IMR-90 (cell line): ENCODE results near the gene RBM46. TPM values are rescaled to one million over a fixed set of nuclear protein-coding genes. Genes with fewer than 3 reads are reported as not detected.

Experiments used
- ATAC-seq: fragments of 200-7000 bp; cut with Tn5 transposase; 2 replicates; pipeline ENCODE4 v1.9.1; 2020; ENCODE audit warnings: low read depth, mild to moderate bottlenecking, moderate library complexity
- BruUV-seq: library from RNA; stranded (reverse); fragments of 400-500 nt; replicated peaks from 2 replicates; lab custom pipeline; 2021; lab: Mats Ljungman, UMichigan
- CTCF ChIA-PET: fragments of 300-600 bp; formaldehyde crosslinking; extraction: SDS; loops from one replicate; lab custom pipeline; 2021; ENCODE audit warnings: antibody characterized with exemption; lab: Yijun Ruan, JAX
- POLR2A ChIA-PET: fragments of 300-600 bp; sonication (Branson Sonifier 250); formaldehyde crosslinking; loops from one replicate; lab custom pipeline; 2022; ENCODE audit warnings: antibody characterized with exemption; ENCODE audit not compliant: unreplicated experiment; lab: Charles Lee
- DNase-seq: peaks from one replicate; pipeline ENCODE4 v3.0.0; 2013
- H2AFZ ChIP-seq: replicated peaks from 2 replicates; pipeline ENCODE3; 2013; ENCODE audit warnings: low read length, mild to moderate bottlenecking; ENCODE audit not compliant: poor library complexity
- H2AK5ac ChIP-seq: 2 replicates; pipeline ENCODE4 v1.6.1; 2013; ENCODE audit warnings: low read depth, low read length, inconsistent platforms
- H2AK9ac ChIP-seq: replicated peaks from 2 replicates; pipeline ENCODE3; 2013; ENCODE audit warnings: mild to moderate bottlenecking, low read depth, low read length, moderate library complexity; ENCODE audit not compliant: poor library complexity
- H2BK120ac ChIP-seq: 2 replicates; pipeline ENCODE4 v1.6.1; 2013; ENCODE audit warnings: low read depth, low read length, inconsistent platforms
- H2BK15ac ChIP-seq: 3 replicates; pipeline ENCODE4 v1.6.1; 2013; ENCODE audit warnings: low read depth, low read length, inconsistent platforms
- H2BK20ac ChIP-seq: 2 replicates; pipeline ENCODE4 v1.6.1; 2013; ENCODE audit warnings: low read depth, mild to moderate bottlenecking, inconsistent platforms, low read length, moderate library complexity
- H2BK5ac ChIP-seq: 2 replicates; pipeline ENCODE4 v1.6.1; 2013; ENCODE audit warnings: mild to moderate bottlenecking, low read depth, low read length, inconsistent platforms; ENCODE audit not compliant: poor library complexity, severe bottlenecking
- H3K14ac ChIP-seq: replicated peaks from 2 replicates; pipeline ENCODE4 v1.6.1; 2013; ENCODE audit warnings: low read depth, low read length, inconsistent platforms
- H3K18ac ChIP-seq: 2 replicates; pipeline ENCODE4 v1.6.1; 2013; ENCODE audit warnings: low read depth, low read length, control low read depth
- H3K23ac ChIP-seq: 2 replicates; pipeline ENCODE4 v1.6.1; 2013; ENCODE audit warnings: low read depth, low read length, inconsistent platforms
- H3K27ac ChIP-seq: 2 replicates; pipeline ENCODE4 v1.5.1; 2013; ENCODE audit warnings: mild to moderate bottlenecking, control low read depth, low read length; ENCODE audit not compliant: insufficient read depth
- H3K27me3 ChIP-seq: 2 replicates; pipeline ENCODE4 v1.6.1; 2013; ENCODE audit warnings: low read length; ENCODE audit not compliant: control insufficient read depth, insufficient read depth
- H3K36me3 ChIP-seq: 2 replicates; pipeline ENCODE4 v1.6.1; 2013; ENCODE audit warnings: low read length, mixed read lengths; ENCODE audit not compliant: control insufficient read depth, insufficient read depth
- H3K4ac ChIP-seq: 2 replicates; pipeline ENCODE4 v1.6.1; 2013; ENCODE audit warnings: low read depth, low read length, inconsistent platforms
- H3K4me1 ChIP-seq: 2 replicates; pipeline ENCODE4 v1.6.1; 2013; ENCODE audit warnings: low read length, mixed read lengths; ENCODE audit not compliant: control insufficient read depth, insufficient read depth
- H3K4me2 ChIP-seq: 2 replicates; pipeline ENCODE4 v1.6.1; 2013; ENCODE audit warnings: low read depth, mild to moderate bottlenecking, control low read depth, low read length, moderate library complexity
- H3K4me3 ChIP-seq: 2 replicates; pipeline ENCODE4 v1.5.1; 2013; ENCODE audit warnings: low read depth, mild to moderate bottlenecking, control low read depth, low read length, moderate library complexity; ENCODE audit not compliant: insufficient read depth
- H3K56ac ChIP-seq: 2 replicates; pipeline ENCODE4 v1.6.1; 2013; ENCODE audit warnings: low read length, inconsistent platforms; ENCODE audit not compliant: insufficient read depth; ENCODE audit errors: extremely low read depth
- H3K79me1 ChIP-seq, 2 experiments: 2 replicates each; pipeline ENCODE4 v1.6.1; 2013; ENCODE audit warnings: low read length in 2 of 2, inconsistent platforms in 1 of 2, low read depth in 1 of 2
- H3K9ac ChIP-seq: 2 replicates; pipeline ENCODE4 v1.6.1; 2013; ENCODE audit warnings: low read depth, low read length, control low read depth
- H3K9me1 ChIP-seq: 2 replicates; pipeline ENCODE4 v1.6.1; 2013; ENCODE audit warnings: low read length, inconsistent platforms; ENCODE audit not compliant: insufficient read depth
- H3K9me3 ChIP-seq: 2 replicates; pipeline ENCODE4 v1.6.1; 2013; ENCODE audit warnings: low read length; ENCODE audit not compliant: control insufficient read depth, insufficient read depth
- H4K20me1 ChIP-seq: 2 replicates; pipeline ENCODE4 v1.6.1; 2013; ENCODE audit warnings: low read length, inconsistent platforms; ENCODE audit not compliant: insufficient read depth
- H4K5ac ChIP-seq: 2 replicates; pipeline ENCODE4 v1.6.1; 2013; ENCODE audit warnings: mild to moderate bottlenecking, low read depth, low read length, control low read depth
- H4K8ac ChIP-seq, 2 experiments: 2 replicates each; pipeline ENCODE4 v1.6.1; 2013; ENCODE audit warnings: low read depth in 2 of 2, low read length in 2 of 2, control low read depth in 1 of 2, inconsistent platforms in 1 of 2
- H4K91ac ChIP-seq: 2 replicates; pipeline ENCODE4 v1.6.1; 2013; ENCODE audit warnings: low read depth, low read length, inconsistent platforms; ENCODE audit not compliant: insufficient read depth
- BHLHE40 ChIP-seq: fragments of 150-350 bp; IDR thresholded peaks from 2 replicates; pipeline ENCODE4 v1.6.1; 2016; ENCODE audit warnings: mild to moderate bottlenecking, low read depth, low read length
- WGBS, 2 experiments: methylation state at CpG; one replicate each; pipeline versions ENCODE4 v1.1.5 to v1.1.7; 2013; ENCODE audit warnings: missing lambda C conversion rate in 2 of 2; ENCODE audit not compliant: insufficient read length in 1 of 2; ENCODE audit errors: extremely low coverage in 2 of 2; 5-methylcytosine and 5-hydroxymethylcytosine counted together
- dilution Hi-C: fragments of 300-500 bp; cut with HindIII; formaldehyde crosslinking; loops from one replicate; pipeline ENCODE4 v1.14.3; 2018; ENCODE audit warnings: low sequenced_read_pairs; ENCODE audit not compliant: unreplicated experiment
- in situ Hi-C: fragments of 300-500 bp; cut with MboI; formaldehyde crosslinking; loops from 3 replicates; pipeline ENCODE4 v1.14.3; 2019; ENCODE audit warnings: low sequenced_read_pairs, inconsistent platforms, mixed read lengths
- intact Hi-C: fragments of 100-400 bp; cut with micrococcal nuclease; formaldehyde crosslinking; loops from 2 replicates; pipeline ENCODE4 v1.10.0; 2022
- polyA plus RNA-seq, 3 experiments: library from polyadenylated mRNA; depleted of rRNA; stranded (reverse); fragments of >200 nt; gene quantifications; 2 replicates each; pipeline ENCODE4 v1.2.3, GENCODE V29; 2012; ENCODE audit warnings: low replicate concordance in 1 of 3
- total RNA-seq: library from RNA; depleted of rRNA; stranded (reverse); fragments of >200 nt; gene quantifications from 2 replicates; pipeline ENCODE4 v1.2.3, GENCODE V29; 2012

The RBM46 gene
- total and polyA plus RNA-seq, 2 of the 4 experiments (the other 2 are of a cell fraction): not detected

- ATAC-seq (no peak), DNase-seq (no peak)
- Histone ChIP-seq H3K56ac (no peak overlapping the region), H3K9me3 (no peaks in the 10 kb centered on the region), H3K4me3 (no peak overlapping the region), H2BK20ac (no peak overlapping the region), H3K79me1 (no peaks in the 10 kb centered on the region), H3K18ac (no peak overlapping the region), H3K9me1 (no peaks in the 10 kb centered on the region), H2BK120ac (no peak overlapping the region), H3K23ac (no peak overlapping the region), H2AK5ac (no peak overlapping the region), H3K9ac (no peak overlapping the region), H2BK5ac (no peak overlapping the region), H3K27me3 (no peaks in the 10 kb centered on the region), H3K27ac (no peak overlapping the region), H2AK9ac (no peak overlapping the region), H2BK15ac (no peak overlapping the region), H4K91ac (no peak overlapping the region), H3K36me3 (no peaks in the 10 kb centered on the region), H3K4me2 (no peak overlapping the region), H4K20me1 (no peaks in the 10 kb centered on the region), H4K8ac (no peak overlapping the region), H3K4ac (no peak overlapping the region), H3K14ac (no peak overlapping the region), H3K4me1 (no peaks in the 10 kb centered on the region), H4K5ac (no peak overlapping the region), H2AFZ (no peak overlapping the region)
- POLR2A ChIA-PET: no interaction called here
- no TSS peak for BruUV-seq
- dilution Hi-C loops: no loop called here
- in situ Hi-C loops: no loop called here
- CTCF ChIA-PET: interaction anchor here (0.8 kb wide), 1 partner anchor 65 kb away, joined by 3 read pairs; no protein-coding TSS in a partner anchor
- TF ChIP-seq BHLHE40: no peak
- intact Hi-C loops: no loop called here
- no CpG with 5 or more reads among the region's 7 CpGs for WGBS, 2 experiments
These were observed 87.5 kb downstream of the RBM46 start for GRCh38 chr4:154868414-154869194.
